H1 (cell line): ENCODE measurements around the gene TTC23. TPM values are rescaled to one million over a fixed set of nuclear protein-coding genes. Genes with fewer than 3 reads are reported as not detected.

Experiments used
- CTCF ChIA-PET: fragments of 300-600 bp; sonication (Branson Sonifier 250); formaldehyde crosslinking; loops from one replicate; lab custom pipeline; 2021; ENCODE audit not compliant: partially characterized antibody; lab: Charles Lee
- POLR2A ChIA-PET: fragments of 300-600 bp; sonication (Branson Sonifier 250); formaldehyde crosslinking; loops from one replicate; lab custom pipeline; 2021; ENCODE audit warnings: inconsistent platforms; ENCODE audit not compliant: partially characterized antibody; lab: Charles Lee
- DNase-seq, 2 experiments: peaks; one replicate each; pipeline versions ENCODE4 v3.0.0 to v3.0.0-alpha.2; 2010 to 2022; ENCODE audit warnings: low spot score in 2 of 2, low read depth in 1 of 2, mixed read lengths in 1 of 2
- FAIRE-seq: peaks from 2 replicates; lab custom pipeline; 2011; peaks lifted over from hg19 to GRCh38; lab: Jason Lieb, UNC
- H2AFZ ChIP-seq: 2 replicates; pipeline ENCODE4 v1.8.1; 2012; ENCODE audit warnings: low read length, inconsistent platforms
- H2AK5ac ChIP-seq: 2 replicates; pipeline ENCODE4 v1.6.1; 2013; ENCODE audit warnings: low read depth, low read length
- H2BK120ac ChIP-seq: replicated peaks from 2 replicates; pipeline ENCODE3; 2013; ENCODE audit warnings: low read depth, low read length, inconsistent platforms
- H2BK12ac ChIP-seq: 2 replicates; pipeline ENCODE4 v1.6.1; 2013; ENCODE audit warnings: low read depth, low read length
- H2BK15ac ChIP-seq: 2 replicates; pipeline ENCODE4 v1.6.1; 2013; ENCODE audit warnings: low read length
- H2BK20ac ChIP-seq: 2 replicates; pipeline ENCODE4 v1.6.1; 2013; ENCODE audit warnings: low read length
- H2BK5ac ChIP-seq: 2 replicates; pipeline ENCODE4 v1.6.1; 2013; ENCODE audit warnings: low read depth, low read length
- H3K14ac ChIP-seq: 2 replicates; pipeline ENCODE4 v1.6.1; 2013; ENCODE audit warnings: inconsistent platforms; ENCODE audit not compliant: insufficient read length
- H3K18ac ChIP-seq: 2 replicates; pipeline ENCODE4 v1.6.1; 2013; ENCODE audit warnings: low read length; ENCODE audit errors: extremely low read depth
- H3K23ac ChIP-seq: 2 replicates; pipeline ENCODE4 v1.6.1; 2013; ENCODE audit warnings: inconsistent platforms; ENCODE audit not compliant: insufficient read length
- H3K23me2 ChIP-seq: 2 replicates; pipeline ENCODE4 v1.6.1; 2013; ENCODE audit warnings: low read depth, low read length
- H3K27ac ChIP-seq: 2 replicates; pipeline ENCODE4 v1.6.1; 2011; ENCODE audit warnings: low read depth, low read length, inconsistent platforms
- H3K27me3 ChIP-seq, 4 experiments: replicated peaks in 1 of 4; 1 replicate in 1 of 4; 2 replicates in 3 of 4; pipeline versions ENCODE4 v1.6.1 to v1.8.1; 2011 to 2013; ENCODE audit warnings: low read length in 3 of 4, mild to moderate bottlenecking in 3 of 4, inconsistent platforms in 2 of 4, mixed read lengths in 2 of 4, moderate library complexity in 1 of 4; ENCODE audit not compliant: control insufficient read depth in 3 of 4, insufficient read depth in 3 of 4; ENCODE audit errors: extremely low read depth in 1 of 4
- H3K36me3 ChIP-seq, 4 experiments: 2 replicates each; pipeline versions ENCODE4 v1.6.1 to v1.8.1; 2011 to 2013; ENCODE audit warnings: mild to moderate bottlenecking in 4 of 4, low read length in 3 of 4, moderate library complexity in 2 of 4, control low read depth in 1 of 4, inconsistent platforms in 1 of 4; ENCODE audit not compliant: insufficient read depth in 4 of 4, control insufficient read depth in 2 of 4
- H3K4ac ChIP-seq: replicated peaks from 2 replicates; pipeline ENCODE3; 2013; ENCODE audit warnings: low read length, low read depth, mixed read lengths, inconsistent platforms; ENCODE audit not compliant: insufficient read length
- H3K4me1 ChIP-seq, 4 experiments: replicated peaks in 1 of 4; 1 replicate in 1 of 4; 2 replicates in 3 of 4; pipeline versions ENCODE4 v1.6.1 to v1.8.1; 2011 to 2013; ENCODE audit warnings: low read length in 3 of 4, inconsistent platforms in 2 of 4, mixed read lengths in 1 of 4; ENCODE audit not compliant: insufficient read depth in 4 of 4, control insufficient read depth in 3 of 4
- H3K4me2 ChIP-seq, 2 experiments: 2 replicates each; pipeline versions ENCODE4 v1.6.1 to v1.8.1; 2011 to 2013; ENCODE audit warnings: low read depth in 2 of 2, low read length in 2 of 2, control low read depth in 1 of 2, inconsistent platforms in 1 of 2, mild to moderate bottlenecking in 1 of 2; ENCODE audit not compliant: insufficient read depth in 1 of 2
- H3K4me3 ChIP-seq, 4 experiments: fragments of 200-600, 300-600 bp in 1 of 4; sonication (generic), shearing (Covaris generic), sonication (Bioruptor Twin) in 1 of 4; 2 replicates each; pipeline versions ENCODE4 v1.5.1 to v1.8.1; 2011 to 2016; ENCODE audit warnings: low read length in 4 of 4, low read depth in 3 of 4, control low read depth in 2 of 4, inconsistent platforms in 2 of 4, mild to moderate bottlenecking in 2 of 4, mixed read lengths in 1 of 4, moderate library complexity in 1 of 4; ENCODE audit not compliant: insufficient read depth in 2 of 4; ENCODE audit errors: extremely low read depth in 1 of 4
- H3K56ac ChIP-seq: replicated peaks from 2 replicates; pipeline ENCODE3; 2013; ENCODE audit warnings: low read depth, mild to moderate bottlenecking, mixed read lengths, low read length, inconsistent platforms; ENCODE audit not compliant: insufficient read length
- H3K79me1 ChIP-seq: 2 replicates; pipeline ENCODE4 v1.6.1; 2013; ENCODE audit warnings: low read depth, low read length, control low read depth
- H3K79me2 ChIP-seq, 2 experiments: 2 replicates each; pipeline versions ENCODE4 v1.6.1 to v1.8.1; 2012 to 2013; ENCODE audit warnings: low read length in 2 of 2, mild to moderate bottlenecking in 2 of 2, inconsistent platforms in 1 of 2; ENCODE audit not compliant: insufficient read depth in 2 of 2, control insufficient read depth in 1 of 2
- H3K9ac ChIP-seq, 4 experiments: replicated peaks in 1 of 4; 1 replicate in 1 of 4; 2 replicates in 3 of 4; pipeline versions ENCODE4 v1.6.1 to v1.8.1; 2011 to 2013; ENCODE audit warnings: low read depth in 3 of 4, low read length in 3 of 4, control low read depth in 2 of 4, mild to moderate bottlenecking in 2 of 4, moderate library complexity in 2 of 4, inconsistent platforms in 1 of 4; ENCODE audit errors: extremely low read depth in 1 of 4
- H3K9me3 ChIP-seq, 2 experiments: 2 replicates each; pipeline versions ENCODE4 v1.6.1 to v1.8.1; 2012 to 2013; ENCODE audit warnings: mild to moderate bottlenecking in 2 of 2, moderate library complexity in 2 of 2, control low read depth in 1 of 2, inconsistent platforms in 1 of 2, low read depth in 1 of 2, low read length in 1 of 2, mixed read lengths in 1 of 2; ENCODE audit not compliant: insufficient read depth in 2 of 2
- H4K20me1 ChIP-seq, 2 experiments: replicated peaks in 1 of 2; 2 replicates each; pipeline versions ENCODE3 to v1.8.1; 2011 to 2013; ENCODE audit warnings: inconsistent platforms in 2 of 2, low read length in 2 of 2, mild to moderate bottlenecking in 1 of 2; ENCODE audit not compliant: insufficient read depth in 2 of 2, control insufficient read depth in 1 of 2
- H4K5ac ChIP-seq: 2 replicates; pipeline ENCODE4 v1.6.1; 2013; ENCODE audit warnings: low read length, low read depth, mixed read lengths, inconsistent platforms; ENCODE audit not compliant: insufficient read length
- H4K8ac ChIP-seq: 2 replicates; pipeline ENCODE4 v1.8.0; 2013; ENCODE audit warnings: mild to moderate bottlenecking, moderate library complexity, low read length, inconsistent platforms; ENCODE audit not compliant: insufficient read depth; ENCODE audit errors: extremely low read depth
- H4K91ac ChIP-seq: replicated peaks from 2 replicates; pipeline ENCODE3; 2013; ENCODE audit warnings: low read length, mixed read lengths, inconsistent platforms; ENCODE audit not compliant: insufficient read length
- ASH2L ChIP-seq: fragments of 200-600, 300-600 bp; sonication (generic); IDR thresholded peaks from one replicate; pipeline ENCODE4 v1.7.1; 2017; ENCODE audit warnings: low read length
- BACH1 ChIP-seq: IDR thresholded peaks from 2 replicates; pipeline ENCODE4 v1.6.1; 2012; ENCODE audit warnings: low read length, improper control_type of control experiment
- BRCA1 ChIP-seq: IDR thresholded peaks from 2 replicates; pipeline ENCODE4 v1.6.1; 2012; ENCODE audit warnings: low read depth, low read length, improper control_type of control experiment
- CBX8 ChIP-seq: fragments of 300-800, 300-1000 bp; sonication (generic); IDR thresholded peaks from 2 replicates; pipeline ENCODE4 v1.7.1; 2016; ENCODE audit warnings: low read depth, low read length, borderline replicate concordance
- EZH2 ChIP-seq: fragments of 200-600 bp; sonication (generic); IDR thresholded peaks from 2 replicates; pipeline ENCODE4 v1.7.1; 2012; ENCODE audit warnings: low read depth, mild to moderate bottlenecking, moderate library complexity, low read length, inconsistent platforms; ENCODE audit not compliant: severe bottlenecking
- POU5F1 ChIP-seq: IDR thresholded peaks from 2 replicates; pipeline ENCODE4 v1.6.1; 2011; ENCODE audit warnings: low read depth, mild to moderate bottlenecking, low read length, moderate library complexity
- RFX5 ChIP-seq: IDR thresholded peaks from 2 replicates; pipeline ENCODE4 v1.6.1; 2011; ENCODE audit warnings: low read depth, low read length, improper control_type of control experiment, borderline replicate concordance
- RNF2 ChIP-seq: fragments of 200-900, 300-1000 bp; sonication (generic); IDR thresholded peaks from 2 replicates; pipeline ENCODE4 v1.7.1; 2016; ENCODE audit warnings: borderline replicate concordance, low read depth, mild to moderate bottlenecking, antibody characterized with exemption, low read length; ENCODE audit not compliant: poor library complexity, severe bottlenecking; ENCODE audit errors: missing control alignments
- SP2 ChIP-seq: IDR thresholded peaks from 2 replicates; pipeline ENCODE4 v1.6.1; 2012; ENCODE audit warnings: mild to moderate bottlenecking, low read length, inconsistent platforms
- TAF7 ChIP-seq: optimal IDR thresholded peaks from 2 replicates; pipeline ENCODE3; 2011; ENCODE audit warnings: low read depth, mild to moderate bottlenecking, inconsistent platforms, low read length, moderate library complexity, borderline replicate concordance
- TBP ChIP-seq: IDR thresholded peaks from 2 replicates; pipeline ENCODE4 v1.6.1; 2011; ENCODE audit warnings: low read depth, low read length, improper control_type of control experiment
- USF2 ChIP-seq: IDR thresholded peaks from 2 replicates; pipeline ENCODE4 v1.6.1; 2011; ENCODE audit warnings: low read length, improper control_type of control experiment
- WGBS, 2 experiments: shearing (Covaris generic) in 1 of 2; methylation state at CpG; one replicate each; pipeline versions ENCODE4 v1.1.6 to v1.1.7; 2013 to 2015; ENCODE audit warnings: low lambda C conversion rate in 2 of 2, mixed read lengths in 2 of 2, inconsistent platforms in 1 of 2, low coverage in 1 of 2, missing lambda C conversion rate in 1 of 2; ENCODE audit not compliant: insufficient replicate concordance in 2 of 2, insufficient coverage in 1 of 2, insufficient read length in 1 of 2; ENCODE audit errors: extremely low coverage in 1 of 2, missing lambda C conversion rate in 1 of 2; 5-methylcytosine and 5-hydroxymethylcytosine counted together
- polyA plus RNA-seq, 7 experiments: library from polyadenylated mRNA; depleted of rRNA in 3 of 7; stranded (reverse) in 5 of 7; unstranded in 2 of 7; fragments of >200 nt in 5 of 7; fragments of 200-250 nt in 2 of 7; gene quantifications; 1 replicate in 5 of 7; 2 replicates in 1 of 7; 4 replicates in 1 of 7; pipeline versions ENCODE4 v1.2.1 to v1.2.3, GENCODE V29; 2011 to 2013; ENCODE audit warnings: missing spikeins in 2 of 7, mixed read lengths in 2 of 7
- total RNA-seq: library from RNA; stranded (reverse); fragmentation: NEBNext Ultra II Directional; extraction: Animal tissue kit (Norgen Biotek cat#: 25700); gene quantifications from 2 replicates; pipeline ENCODE4 v1.2.1, GENCODE V29; 2021
- TF ChIP-seq, protein P1 (sequence below): IDR thresholded peaks from 2 replicates; pipeline ENCODE4 v1.6.1; 2012; ENCODE audit warnings: inconsistent platforms

TTC23 gene
- total and polyA plus RNA-seq, 2 of the 8 experiments (the other 6 are each of a cell fraction or from before 2014, with no cell fraction given), result 4.8 to 23.0 TPM

DNA sequence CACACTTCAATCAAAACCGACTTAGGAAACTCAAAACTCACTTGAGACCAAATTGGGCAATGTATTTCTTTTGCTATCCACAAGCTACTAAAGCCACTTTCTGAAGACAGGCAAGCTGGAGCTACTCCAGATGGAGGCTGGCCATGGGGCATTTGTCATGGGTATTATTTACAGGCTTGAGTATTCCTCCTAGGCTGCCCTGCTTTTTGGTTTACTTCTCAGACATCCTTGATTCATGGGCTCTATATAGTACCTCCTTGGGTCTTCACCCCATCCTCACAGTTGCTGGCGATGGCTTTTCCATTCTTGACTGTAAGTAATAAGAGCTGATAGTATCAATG, 163.1 kb downstream of the TTC23 start:
- no peak for TF ChIP-seq RFX5
- no peak for TF ChIP-seq EZH2
- TF ChIP-seq RNF2, result no peak
- no peak for TF ChIP-seq POU5F1
- no peak for TF ChIP-seq BACH1
- TF ChIP-seq TBP, result no peak
- TF ChIP-seq USF2, result no peak
- TF ChIP-seq BRCA1, result no peak
- no peak for TF ChIP-seq CBX8
- TF ChIP-seq, protein P1, sequence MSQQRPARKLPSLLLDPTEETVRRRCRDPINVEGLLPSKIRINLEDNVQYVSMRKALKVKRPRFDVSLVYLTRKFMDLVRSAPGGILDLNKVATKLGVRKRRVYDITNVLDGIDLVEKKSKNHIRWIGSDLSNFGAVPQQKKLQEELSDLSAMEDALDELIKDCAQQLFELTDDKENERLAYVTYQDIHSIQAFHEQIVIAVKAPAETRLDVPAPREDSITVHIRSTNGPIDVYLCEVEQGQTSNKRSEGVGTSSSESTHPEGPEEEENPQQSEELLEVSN, result no peak
- TF ChIP-seq ASH2L, result no peak
- TF ChIP-seq TAF7, result no peak
- no peak for TF ChIP-seq SP2
- Histone ChIP-seq H3K9me3 (no peaks in the 10 kb centered on the region; a peak in 1 of 4 replicates), H2BK12ac (no peak overlapping the region), H3K18ac (no peak overlapping the region), H3K56ac (no peak overlapping the region), H3K4me2 (no peak overlapping the region), H4K5ac (no peak overlapping the region), H3K14ac (no peak overlapping the region), H2AFZ (no peak overlapping the region), H3K27me3 (no peaks in the 10 kb centered on the region), H3K9ac (no peak overlapping the region), H3K4ac (no peak overlapping the region), H3K27ac (no peak overlapping the region), H2AK5ac (no peak overlapping the region), H4K8ac (no peak overlapping the region), H4K20me1 (no peaks in the 10 kb centered on the region), H3K4me1 (peaks cover 0 to 5% (median 3%) of the 10 kb centered on the region in 4 experiments; a peak in 4 of 7 replicates), H3K79me2 (no peaks in the 10 kb centered on the region), H3K79me1 (no peaks in the 10 kb centered on the region), H3K4me3 (no peak overlapping the region), H2BK20ac (no peak overlapping the region), H3K23ac (no peak overlapping the region), H4K91ac (no peak overlapping the region), H3K23me2 (no peaks in the 10 kb centered on the region), H2BK5ac (no peak overlapping the region), H2BK15ac (no peak overlapping the region), H2BK120ac (no peak overlapping the region), H3K36me3 (no peaks in the 10 kb centered on the region)
- FAIRE-seq, result no peak
- 93% methylated on average over 2 of the region's 2 CpGs; no CpG with 5 or more reads in 1 of the 2 experiments for WGBS, 2 experiments
- POLR2A ChIA-PET, result no interaction called here
- no peak for DNase-seq
- CTCF ChIA-PET, result interaction anchor here (0.7 to 2.5 kb wide), 9 partner anchors 10 to 657 kb away, joined by 3 to 12 read pairs (median 4); no protein-coding TSS in a partner anchor
